Limb (tissue), 2 donors: ENCODE measurements around the gene TMEM237.
"Not testable (repeated sequence)": the region's sequence is repeated elsewhere in the genome, so short reads cannot be mapped to it uniquely, and the experiment has no call there.

Experiments used
- DNase-seq, 2 donors: peaks; one replicate each; pipeline ENCODE4 v3.0.0-alpha.2; 2016; ENCODE audit errors: extremely low spot score in 2 of 2

The TMEM237 gene

GRCh38 chr2:201643216-201643890, at the start of gene TMEM237:
TSS of gene TMEM237 (minus strand) at chr2:201643503. CDS start at chr2:201643400, 103 bp downstream.
- DNase-seq, result peak in 1 of 2 donors; percentile 48

GRCh38 chr2:201685156-201685555, 41.9 kb upstream of the TMEM237 start:
- DNase-seq, result no peak

- no peak for DNase-seq
These were observed 37.4 kb upstream of the TMEM237 start for GRCh38 chr2:201680743-201681142.

- no peak for DNase-seq
These were observed 35.1 kb upstream of the TMEM237 start for GRCh38 chr2:201678401-201678800.

- no peak for DNase-seq
These were observed 32.2 kb upstream of the TMEM237 start for GRCh38 chr2:201675454-201675853.

- no peak for DNase-seq
These were observed 31.5 kb upstream of the TMEM237 start for GRCh38 chr2:201674794-201675193.

- DNase-seq, result no peak
These were observed 31.0 kb upstream of the TMEM237 start for GRCh38 chr2:201674298-201674697.

GRCh38 chr2:201673546-201673945, 30.2 kb upstream of the TMEM237 start:
- DNase-seq, result no peak

GRCh38 chr2:201671205-201671604, 27.9 kb upstream of the TMEM237 start:
- not testable (repeated sequence) for DNase-seq

- no peak for DNase-seq
These were observed 26.6 kb upstream of the TMEM237 start for GRCh38 chr2:201669865-201670264.

- no peak for DNase-seq
These were observed 25.2 kb upstream of the TMEM237 start for GRCh38 chr2:201668402-201668910.

GRCh38 chr2:201664334-201664733, 21.0 kb upstream of the TMEM237 start:
- DNase-seq, result no peak

- no peak for DNase-seq
These were observed 18.1 kb upstream of the TMEM237 start for GRCh38 chr2:201661366-201661765.

- DNase-seq, result no peak
These were observed 17.1 kb upstream of the TMEM237 start for GRCh38 chr2:201660293-201660895.

GRCh38 chr2:201656740-201657139, 13.4 kb upstream of the TMEM237 start:
- DNase-seq, result no peak

GRCh38 chr2:201656102-201656501, 12.8 kb upstream of the TMEM237 start:
- DNase-seq, result no peak

GRCh38 chr2:201654616-201655384, 11.5 kb upstream of the TMEM237 start:
- no peak for DNase-seq

GRCh38 chr2:201653221-201653620, 9.9 kb upstream of the TMEM237 start:
- DNase-seq, result no peak

GRCh38 chr2:201649442-201649841, 6.1 kb upstream of the TMEM237 start:
- DNase-seq, result no peak

- no peak for DNase-seq
These were observed 4.1 kb upstream of the TMEM237 start for GRCh38 chr2:201647431-201647830.

- DNase-seq, result peak in 1 of 2 donors; percentile 38
These were observed 698 bp upstream of the TMEM237 start for GRCh38 chr2:201644001-201644400.

GRCh38 chr2:201642579-201643215, 606 bp downstream of the TMEM237 start:
- DNase-seq, result peak in 1 of 2 donors; percentile 95
